SU-DHL-6 (cell line): ENCODE results near the gene RNF187.

ENCODE experiments used
- H2AFZ ChIP-seq: fragments of 200-600 bp; sonication (generic); 2 replicates; pipeline ENCODE4 v1.6.1; 2014; ENCODE audit warnings: low read depth, mild to moderate bottlenecking, moderate library complexity, mixed read lengths, antibody characterized with exemption, low read length; ENCODE audit not compliant: severe bottlenecking
- H3F3A ChIP-seq: fragments of 200-600 bp; shearing (Covaris generic); 2 replicates; pipeline ENCODE4 v1.6.0; 2016; ENCODE audit warnings: antibody characterized with exemption, mild to moderate bottlenecking; ENCODE audit not compliant: insufficient read depth
- H3K27ac ChIP-seq: fragments of 200-600 bp; sonication (generic); 2 replicates; pipeline ENCODE4 v1.5.1; 2016; ENCODE audit warnings: low read depth, mild to moderate bottlenecking, low read length, moderate library complexity, mixed read lengths
- H3K27me3 ChIP-seq: fragments of 200-600 bp; sonication (generic), shearing (Covaris generic); 2 replicates; pipeline ENCODE4 v1.6.0; 2014; ENCODE audit warnings: mild to moderate bottlenecking, low read length
- H3K36me3 ChIP-seq: fragments of 200-600 bp; sonication (generic); 2 replicates; pipeline ENCODE4 v1.6.1; 2014; ENCODE audit warnings: mild to moderate bottlenecking, low read length, mixed read lengths
- H3K4me2 ChIP-seq: fragments of 300-600, 200-600 bp; shearing (Covaris generic), sonication (generic); 2 replicates; pipeline ENCODE4 v1.6.0; 2014; ENCODE audit warnings: low read length, low read depth, mild to moderate bottlenecking; ENCODE audit not compliant: poor library complexity, severe bottlenecking
- H3K4me3 ChIP-seq: fragments of 200-600 bp; sonication (generic); 2 replicates; pipeline ENCODE4 v1.5.1; 2014; ENCODE audit warnings: antibody characterized with exemption, low read length, mild to moderate bottlenecking, mixed read lengths; ENCODE audit not compliant: insufficient read depth, poor library complexity, severe bottlenecking
- H3K79me2 ChIP-seq: fragments of 200-600 bp; sonication (generic); 2 replicates; pipeline ENCODE4 v1.6.1; 2014; ENCODE audit warnings: mild to moderate bottlenecking, low read length, moderate library complexity; ENCODE audit not compliant: insufficient read depth
- H3K9ac ChIP-seq: fragments of 200-600 bp; sonication (generic); 2 replicates; pipeline ENCODE4 v1.7.0; 2014; ENCODE audit warnings: mild to moderate bottlenecking, low read length
- H3K9me2 ChIP-seq: fragments of 200-600 bp; sonication (generic); replicated peaks from 2 replicates; pipeline ENCODE4 v1.6.1; 2014; ENCODE audit warnings: low read length; ENCODE audit not compliant: insufficient read depth
- H3K9me3 ChIP-seq: fragments of 200-600 bp; sonication (generic); 2 replicates; pipeline ENCODE4 v1.6.1; 2014; ENCODE audit warnings: low read length, mixed read lengths; ENCODE audit not compliant: insufficient read depth
- H4K20me1 ChIP-seq: fragments of 200-600 bp; sonication (generic); 2 replicates; pipeline ENCODE4 v1.6.1; 2014; ENCODE audit warnings: low read depth, mild to moderate bottlenecking, antibody characterized with exemption, low read length, moderate library complexity, mixed read lengths
- EZH2phosphoT487 ChIP-seq: fragments of 200-600 bp; sonication (generic), shearing (Covaris generic); conservative IDR thresholded peaks from 2 replicates; pipeline ENCODE4 v1.6.1; 2018; ENCODE audit warnings: mild to moderate bottlenecking, antibody characterized with exemption, low read length, moderate library complexity, mixed read lengths
- TF ChIP-seq, protein P1 (sequence below): fragments of 200-600 bp; sonication (generic); IDR thresholded peaks from one replicate; pipeline ENCODE4 v1.5.1; 2017; ENCODE audit warnings: antibody characterized with exemption, mild to moderate bottlenecking, low read length, moderate library complexity; ENCODE audit not compliant: insufficient read depth, poor library complexity, severe bottlenecking

Gene RNF187

DNA sequence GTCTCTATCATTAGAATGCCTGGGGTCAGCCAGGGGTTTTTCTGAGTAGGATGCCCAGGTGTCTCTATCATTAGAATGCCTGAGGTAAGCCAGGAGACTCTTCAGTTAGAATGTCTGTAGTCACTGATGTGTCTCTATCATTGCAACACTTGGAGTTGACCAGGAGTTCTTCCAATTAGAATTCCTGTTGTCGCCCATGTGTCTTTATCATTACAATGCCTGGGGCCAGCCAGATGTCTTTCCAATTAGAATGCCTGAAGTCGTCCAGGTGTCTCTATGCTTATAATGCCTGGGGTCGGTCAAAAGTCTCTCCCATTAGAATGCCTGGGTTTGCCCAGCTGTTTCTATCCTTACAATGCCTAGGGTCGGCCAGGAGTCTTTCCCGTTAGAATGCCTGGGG is 55.8 kb downstream of the RNF187 start:
- Histone ChIP-seq H3K9me2 (no peaks in the 10 kb centered on the region), H3K27ac (no peak overlapping the region), H3K9ac (no peak overlapping the region), H2AFZ (no peak overlapping the region), H3K9me3 (no peaks in the 10 kb centered on the region), H3K36me3 (no peaks in the 10 kb centered on the region), H3K4me3 (no peak overlapping the region), H3K4me2 (no peak overlapping the region), H4K20me1 (no peaks in the 10 kb centered on the region), H3F3A (no peaks in the 10 kb centered on the region), H3K79me2 (no peaks in the 10 kb centered on the region), H3K27me3 (no peaks in the 10 kb centered on the region)
- TF ChIP-seq, protein P1, sequence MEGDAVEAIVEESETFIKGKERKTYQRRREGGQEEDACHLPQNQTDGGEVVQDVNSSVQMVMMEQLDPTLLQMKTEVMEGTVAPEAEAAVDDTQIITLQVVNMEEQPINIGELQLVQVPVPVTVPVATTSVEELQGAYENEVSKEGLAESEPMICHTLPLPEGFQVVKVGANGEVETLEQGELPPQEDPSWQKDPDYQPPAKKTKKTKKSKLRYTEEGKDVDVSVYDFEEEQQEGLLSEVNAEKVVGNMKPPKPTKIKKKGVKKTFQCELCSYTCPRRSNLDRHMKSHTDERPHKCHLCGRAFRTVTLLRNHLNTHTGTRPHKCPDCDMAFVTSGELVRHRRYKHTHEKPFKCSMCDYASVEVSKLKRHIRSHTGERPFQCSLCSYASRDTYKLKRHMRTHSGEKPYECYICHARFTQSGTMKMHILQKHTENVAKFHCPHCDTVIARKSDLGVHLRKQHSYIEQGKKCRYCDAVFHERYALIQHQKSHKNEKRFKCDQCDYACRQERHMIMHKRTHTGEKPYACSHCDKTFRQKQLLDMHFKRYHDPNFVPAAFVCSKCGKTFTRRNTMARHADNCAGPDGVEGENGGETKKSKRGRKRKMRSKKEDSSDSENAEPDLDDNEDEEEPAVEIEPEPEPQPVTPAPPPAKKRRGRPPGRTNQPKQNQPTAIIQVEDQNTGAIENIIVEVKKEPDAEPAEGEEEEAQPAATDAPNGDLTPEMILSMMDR = no peak
- no peak for TF ChIP-seq EZH2phosphoT487

DNA sequence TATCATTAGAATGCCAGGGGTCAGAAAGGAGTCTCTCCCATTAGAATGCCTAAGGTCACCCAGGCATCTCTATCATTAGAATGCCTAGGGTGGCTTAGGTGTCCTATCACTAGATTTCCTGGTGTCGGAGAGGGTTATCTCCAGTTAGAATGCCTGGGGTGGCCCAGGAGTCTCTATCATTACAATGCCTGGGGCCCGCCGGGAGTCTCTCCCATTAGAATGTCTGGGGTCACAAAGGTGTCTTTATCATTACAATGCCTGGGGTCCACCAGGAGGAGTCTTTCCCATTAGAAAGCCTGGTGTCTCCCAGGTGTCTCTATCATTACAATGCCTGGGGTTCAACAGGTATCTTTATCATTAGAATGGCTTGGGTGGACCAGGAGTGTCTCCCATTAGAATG is 56.2 kb downstream of the RNF187 start:
- H3K9me2 ChIP-seq = no peaks in the 10 kb centered on the region
- TF ChIP-seq, protein P1 = no peak
- TF ChIP-seq EZH2phosphoT487 = no peak
- no peak overlapping the region for H3K27ac ChIP-seq
- no peak overlapping the region for H3K9ac ChIP-seq
- no peaks in the 10 kb centered on the region for H3K36me3 ChIP-seq
- H3K79me2 ChIP-seq = no peaks in the 10 kb centered on the region
- H4K20me1 ChIP-seq = no peaks in the 10 kb centered on the region
- no peak overlapping the region for H3K4me3 ChIP-seq
- H3K9me3 ChIP-seq = no peaks in the 10 kb centered on the region
- H2AFZ ChIP-seq = no peak overlapping the region
- H3F3A ChIP-seq = no peaks in the 10 kb centered on the region
- no peaks in the 10 kb centered on the region for H3K27me3 ChIP-seq
- H3K4me2 ChIP-seq = no peak overlapping the region

DNA sequence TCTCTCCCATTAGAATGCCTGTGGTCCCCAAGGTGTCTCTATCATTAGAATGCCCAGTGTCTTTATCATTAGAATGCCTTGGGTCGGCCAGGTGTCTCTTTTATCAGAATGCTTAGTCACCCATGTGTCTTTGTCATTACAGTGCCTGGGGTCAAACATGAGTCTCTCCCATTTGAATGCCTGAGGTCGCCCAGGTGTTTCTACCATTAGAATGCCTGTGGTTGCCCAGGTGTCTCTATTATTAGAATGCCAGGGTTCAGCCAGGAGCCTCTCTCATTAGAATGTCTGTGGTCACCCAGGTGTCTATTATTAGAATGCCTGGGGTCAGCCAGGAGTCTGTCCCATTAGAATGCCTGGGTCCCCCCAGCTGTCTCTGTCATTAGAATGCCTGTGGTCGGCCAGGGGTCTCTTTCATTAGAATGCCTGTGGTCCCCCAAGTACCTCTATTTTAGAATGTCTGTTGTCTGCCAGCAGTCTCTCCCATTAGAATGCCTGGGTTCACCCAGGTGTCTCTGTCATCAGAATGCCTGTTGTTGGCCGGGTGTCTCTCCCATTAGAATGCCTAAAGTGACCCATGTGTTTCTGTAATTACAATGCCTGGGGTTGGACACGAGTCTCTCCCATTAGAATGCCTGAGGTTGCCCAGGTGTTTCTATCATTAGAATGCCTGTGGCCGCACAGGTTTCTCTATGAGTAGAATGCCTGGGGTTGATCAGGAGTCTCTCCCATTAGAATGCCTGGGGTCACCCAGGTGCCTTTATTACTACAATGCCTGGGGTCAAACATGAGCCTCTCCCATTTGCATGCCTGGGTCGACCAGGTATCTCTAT is 57.1 kb downstream of the RNF187 start:
- H3K36me3 ChIP-seq = no peaks in the 10 kb centered on the region
- H3K9me2 ChIP-seq = no peaks in the 10 kb centered on the region
- no peak overlapping the region for H3K9ac ChIP-seq
- H3K27ac ChIP-seq = no peak overlapping the region
- H3F3A ChIP-seq = no peaks in the 10 kb centered on the region
- no peaks in the 10 kb centered on the region for H3K27me3 ChIP-seq
- no peaks in the 10 kb centered on the region for H3K79me2 ChIP-seq
- H2AFZ ChIP-seq = no peak overlapping the region
- TF ChIP-seq EZH2phosphoT487 = no peak
- TF ChIP-seq, protein P1 = no peak
- no peaks in the 10 kb centered on the region for H4K20me1 ChIP-seq
- H3K4me2 ChIP-seq = no peak overlapping the region
- H3K4me3 ChIP-seq = no peak overlapping the region
- H3K9me3 ChIP-seq = no peaks in the 10 kb centered on the region
